HG03159 (cell line): ENCODE results near the gene SERPINB10.
A peak's percentile ranks its signal among the peaks of the same experiment; 100 is the strongest.

Experiments
- ATAC-seq: cut with Tn5 transposase; IDR thresholded peaks from one replicate; pipeline ENCODE4 v1.9.1; 2021; ENCODE audit warnings: mild to moderate bottlenecking, moderate library complexity; ENCODE audit not compliant: unreplicated experiment

SERPINB10 gene

GRCh38 chr18:63907664-63908063 is at the start of gene SERPINB10:
Gene SERPINB10, plus strand, starts transcription at chr18:63907958. Its CDS starts 7,553 bp downstream, at chr18:63915511.
- peak; percentile 66 for ATAC-seq

- ATAC-seq: no peak
Observed at GRCh38 chr18:63858456-63858855, 49.3 kb upstream of the SERPINB10 start.

DNA sequence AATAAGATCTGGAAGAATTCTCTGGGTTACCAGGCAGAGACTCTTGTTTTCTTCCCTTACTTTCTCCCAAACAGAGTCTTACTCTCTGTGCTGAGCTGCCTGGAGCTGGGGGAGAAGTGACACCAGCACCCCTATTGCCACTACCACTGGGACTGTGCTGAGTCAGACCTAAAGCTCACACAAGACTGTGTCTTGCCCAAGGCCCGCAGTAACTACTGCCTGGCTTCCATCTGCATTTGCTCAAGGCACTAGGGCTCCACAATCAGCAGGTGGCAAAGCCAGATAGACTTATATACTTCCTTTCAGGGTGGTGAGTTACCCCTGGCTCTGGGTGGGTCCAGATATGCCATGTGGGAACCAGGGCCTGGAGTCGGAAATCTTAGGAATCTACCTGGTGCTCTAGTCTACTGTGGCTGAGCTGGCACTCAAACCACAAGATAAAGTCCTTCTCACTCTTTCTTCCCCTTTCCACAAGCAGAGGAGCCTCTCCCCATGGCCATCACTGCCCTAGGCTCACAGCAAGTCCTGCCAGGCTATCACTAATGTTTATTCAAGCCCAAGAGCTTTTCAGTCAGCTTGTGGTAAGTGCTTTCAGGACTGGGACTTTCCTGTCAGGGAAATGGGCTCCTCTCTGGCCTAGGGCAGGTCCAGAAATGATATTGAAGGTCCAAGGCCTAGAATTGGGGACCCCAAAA is 47.8 kb upstream of the SERPINB10 start:
- no peak for ATAC-seq

DNA sequence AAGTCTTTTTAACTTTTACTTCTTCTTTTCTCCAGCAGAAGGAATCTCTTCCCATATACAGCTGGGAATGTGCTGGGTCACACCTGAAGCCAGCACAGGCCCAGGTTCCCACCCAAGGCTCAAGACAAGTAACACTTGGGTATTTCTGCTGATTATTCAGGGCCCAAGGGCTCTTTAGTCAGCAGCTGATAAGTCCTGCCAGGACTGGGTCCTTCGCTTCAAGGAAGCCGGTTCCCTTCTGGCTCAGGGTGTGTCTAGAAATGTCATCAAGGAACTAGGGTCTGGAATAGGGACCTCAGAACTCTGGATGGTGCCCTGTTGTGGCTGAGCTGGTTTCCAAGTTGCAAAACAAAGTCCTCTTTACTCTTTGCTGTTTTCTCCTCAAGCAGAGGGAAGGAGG is 47.2 kb upstream of the SERPINB10 start:
- ATAC-seq: no peak

GRCh38 chr18:63867368-63868125 is 40.2 kb upstream of the SERPINB10 start:
- ATAC-seq: no peak

GRCh38 chr18:63868546-63868945 is 39.2 kb upstream of the SERPINB10 start:
- no peak for ATAC-seq

DNA sequence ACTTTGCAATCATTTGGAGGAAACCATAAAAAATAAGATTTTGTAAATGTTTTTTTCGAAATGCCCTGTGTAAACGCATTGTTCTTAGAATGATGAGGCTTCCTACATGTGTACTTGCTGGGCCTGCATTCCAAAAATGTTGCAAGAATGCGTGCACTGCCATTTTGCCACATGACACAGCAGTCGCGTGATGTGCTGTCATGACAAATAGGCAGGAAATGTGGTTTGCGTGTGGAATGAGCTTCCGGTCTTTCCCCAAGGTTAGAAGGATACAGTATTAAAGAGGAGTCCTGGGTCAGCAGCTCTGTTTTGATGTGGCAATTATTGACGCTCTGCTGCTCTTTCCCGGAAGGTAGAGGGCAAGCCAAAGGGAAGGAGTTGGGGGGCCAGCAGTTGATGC is 38.4 kb upstream of the SERPINB10 start:
- no peak for ATAC-seq

- ATAC-seq: no peak
Observed at GRCh38 chr18:63869851-63870250, 37.9 kb upstream of the SERPINB10 start.

DNA sequence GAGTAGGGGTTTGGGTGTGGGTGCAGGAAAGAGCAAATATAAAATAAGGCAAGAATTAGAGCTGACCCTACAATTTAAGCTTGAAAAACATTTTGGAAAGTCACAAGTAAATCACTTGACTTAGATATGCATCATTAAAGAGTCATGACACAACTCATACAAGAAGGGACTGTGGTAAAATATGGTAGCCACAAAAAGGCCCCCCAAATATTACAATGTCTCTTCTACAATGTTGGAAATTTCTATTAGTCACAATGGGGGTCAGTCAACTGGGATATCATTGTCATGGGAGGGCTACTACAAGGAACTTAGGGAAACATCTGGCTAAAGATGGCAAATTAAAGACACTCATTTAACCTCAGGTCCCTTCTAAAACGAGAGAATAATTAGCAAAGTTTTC is 35.9 kb upstream of the SERPINB10 start:
- ATAC-seq: no peak

GRCh38 chr18:63872586-63872985 is 35.2 kb upstream of the SERPINB10 start:
- no peak for ATAC-seq

DNA sequence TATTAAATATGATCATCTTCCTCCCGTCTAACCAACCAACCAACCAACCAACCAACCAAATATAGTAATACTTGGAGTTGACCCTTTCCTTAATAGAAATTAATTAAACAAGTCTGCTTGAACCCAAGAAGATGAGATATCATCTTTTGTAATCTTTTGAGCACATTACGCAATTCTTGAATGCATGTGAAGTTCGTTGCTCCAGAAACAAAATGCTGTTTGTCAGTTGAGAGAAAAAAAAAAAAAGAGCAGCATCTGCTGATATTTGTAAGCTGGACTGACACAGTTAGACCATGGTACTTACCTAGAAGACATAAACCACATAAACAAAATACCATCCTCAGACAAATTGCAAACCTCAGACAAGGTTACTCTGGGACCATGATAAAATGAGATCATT is 29.4 kb upstream of the SERPINB10 start:
- no peak for ATAC-seq

DNA sequence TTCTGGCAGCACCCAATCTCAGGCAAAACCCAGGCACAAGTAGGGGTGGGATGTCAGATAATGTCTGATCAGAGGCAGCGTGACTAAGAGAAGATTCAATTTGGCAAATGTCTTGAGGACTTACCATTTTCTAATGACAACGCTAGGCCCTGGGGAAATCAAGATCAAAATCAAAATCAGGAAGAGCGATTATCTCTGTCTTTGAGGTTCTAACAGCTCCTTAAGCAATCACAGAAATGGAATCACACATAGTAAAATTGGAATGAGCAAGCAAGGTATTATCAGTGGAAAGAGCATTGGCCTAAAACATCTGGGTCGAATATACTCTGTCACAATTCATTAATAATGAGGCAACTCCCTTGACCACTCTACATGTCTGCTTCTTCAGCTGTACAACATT is 28.8 kb upstream of the SERPINB10 start:
- ATAC-seq: no peak

GRCh38 chr18:63879709-63880108 is 28.0 kb upstream of the SERPINB10 start:
- no peak for ATAC-seq

DNA sequence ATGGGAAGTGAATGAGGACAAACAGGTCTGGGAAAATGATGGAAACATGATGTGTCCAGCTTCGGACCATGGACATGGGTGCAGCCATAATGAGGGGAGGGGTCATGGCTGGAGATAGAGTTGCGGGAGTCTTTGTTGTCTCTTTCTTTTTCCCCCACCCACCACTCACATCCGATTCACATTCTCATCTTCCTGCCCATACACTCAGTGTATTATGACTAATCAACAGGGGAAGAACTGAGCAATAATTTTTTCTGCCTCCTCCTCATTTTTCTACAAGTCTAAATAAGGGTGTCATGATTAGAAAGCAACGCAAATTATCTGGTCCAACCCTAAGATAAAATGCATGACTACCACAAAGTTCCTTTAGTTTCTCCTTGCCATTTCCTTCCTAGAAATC is 25.9 kb upstream of the SERPINB10 start:
- no peak for ATAC-seq

- ATAC-seq: no peak
Observed at GRCh38 chr18:63882333-63883141, 25.2 kb upstream of the SERPINB10 start.

GRCh38 chr18:63883617-63884016 is 24.1 kb upstream of the SERPINB10 start:
- no peak for ATAC-seq

DNA sequence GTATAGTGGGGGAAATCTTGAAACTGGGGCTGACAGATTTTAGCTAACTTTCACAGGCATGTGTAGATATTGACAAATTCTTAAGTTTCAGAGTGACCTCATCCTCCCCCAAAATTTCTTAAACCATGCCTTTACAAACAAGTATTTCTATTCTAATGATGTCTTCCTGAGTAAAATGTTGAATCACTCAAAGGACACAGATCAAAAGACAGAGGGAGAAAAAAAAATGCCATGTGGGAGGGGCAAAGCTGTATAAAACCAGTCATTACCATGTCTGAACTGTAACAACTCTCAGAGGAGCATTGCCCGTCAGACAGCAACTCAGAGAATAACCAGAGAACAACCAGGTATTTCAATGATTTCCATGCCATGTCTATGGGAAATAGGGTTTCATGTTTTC is 20.3 kb upstream of the SERPINB10 start, which contains the start of gene SERPINB2:
TSS of gene SERPINB2 (plus strand) at position 282 of the 400 bp plus-strand sequence. CDS start 3,740 bp downstream, outside the sequence.
- no peak for ATAC-seq

DNA sequence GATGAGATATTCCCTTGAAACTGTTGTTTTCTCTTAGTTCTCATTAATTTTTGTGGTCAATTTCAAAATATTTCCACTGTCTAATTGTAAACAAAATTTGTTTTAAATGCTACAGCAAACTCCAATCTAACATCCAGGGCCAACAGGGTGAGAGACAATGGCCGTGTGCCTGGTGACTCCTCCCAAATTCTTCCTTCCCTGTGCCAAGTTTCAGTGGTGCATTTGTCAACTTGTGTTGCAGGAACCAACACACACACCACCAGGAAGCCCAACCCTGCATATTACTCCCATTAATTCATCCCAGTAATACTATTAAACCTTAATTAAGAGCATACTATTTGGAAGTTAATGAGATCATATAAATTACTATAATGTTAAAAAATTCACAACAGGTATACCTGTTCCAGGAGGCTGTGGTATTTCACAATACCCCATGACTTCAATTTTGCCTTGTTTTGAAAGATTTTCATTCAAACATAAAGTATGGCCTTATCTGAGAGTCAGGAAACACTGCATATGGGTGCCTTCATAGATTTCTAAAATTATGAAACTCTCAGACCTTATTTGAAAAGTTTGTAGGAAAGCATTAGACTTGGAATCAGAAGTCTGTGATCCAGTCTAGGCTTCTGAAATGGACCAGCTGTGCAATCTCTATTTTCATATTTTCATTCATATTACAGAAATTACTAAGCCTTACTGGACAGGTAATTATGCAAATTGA is 19.1 kb upstream of the SERPINB10 start:
- no peak for ATAC-seq

DNA sequence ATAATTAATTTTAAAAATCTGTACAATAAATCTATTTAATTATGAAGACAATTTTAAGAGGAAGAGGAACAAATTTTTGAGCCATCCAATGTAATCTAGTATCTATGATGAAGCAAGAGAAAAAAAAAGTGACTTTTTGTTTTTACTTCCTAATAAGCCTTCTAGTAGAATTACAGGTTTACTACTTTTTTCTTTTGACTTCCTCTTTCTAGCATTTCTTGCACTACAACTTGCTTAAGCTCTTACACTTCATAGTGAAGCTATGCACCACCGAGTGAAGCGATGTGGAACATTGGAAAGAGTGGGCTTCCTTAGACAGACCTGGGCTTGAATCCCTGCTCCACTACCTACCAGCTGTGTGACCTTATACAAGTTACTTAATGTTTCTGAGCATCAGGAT is 18.1 kb upstream of the SERPINB10 start:
- no peak for ATAC-seq

- ATAC-seq: no peak
Observed at GRCh38 chr18:63890237-63890949, 17.4 kb upstream of the SERPINB10 start.
